Brain microvascular endothelial cell (primary cell): ENCODE data around the gene CCDC157.

Source experiments
- DNase-seq: peaks from one replicate; pipeline ENCODE4 v3.0.0-alpha.2; 2020
- H3K27ac ChIP-seq: fragments of 250-450 bp; sonication (Bioruptor Pico); 2 replicates; pipeline ENCODE4 v1.5.1; 2020; ENCODE audit warnings: mild to moderate bottlenecking, moderate library complexity
- H3K27me3 ChIP-seq: fragments of 250-450 bp; sonication (Bioruptor Pico); replicated peaks from 2 replicates; pipeline ENCODE4 v1.5.1; 2020; ENCODE audit warnings: mild to moderate bottlenecking
- H3K36me3 ChIP-seq: fragments of 250-450 bp; sonication (Bioruptor Pico); replicated peaks from 2 replicates; pipeline ENCODE4 v1.5.1; 2020; ENCODE audit warnings: mild to moderate bottlenecking
- H3K4me3 ChIP-seq: 2 replicates; pipeline ENCODE4 v1.5.1; 2011; ENCODE audit warnings: low read depth, mild to moderate bottlenecking, control low read depth, low read length, moderate library complexity
- in situ Hi-C: cut with HindIII; loops from 2 replicates; pipeline ENCODE4 v1.10.0; 2017; ENCODE audit warnings: low sequenced_read_pairs, low pct_ligation_motif_present
- TF ChIP-seq, protein P1 (sequence below): IDR thresholded peaks from 2 replicates; pipeline ENCODE4 v1.5.1; 2011; ENCODE audit warnings: low read depth, mild to moderate bottlenecking, moderate library complexity, low read length, control low read depth, inconsistent platforms; ENCODE audit errors: missing control alignments

Gene CCDC157

DNA sequence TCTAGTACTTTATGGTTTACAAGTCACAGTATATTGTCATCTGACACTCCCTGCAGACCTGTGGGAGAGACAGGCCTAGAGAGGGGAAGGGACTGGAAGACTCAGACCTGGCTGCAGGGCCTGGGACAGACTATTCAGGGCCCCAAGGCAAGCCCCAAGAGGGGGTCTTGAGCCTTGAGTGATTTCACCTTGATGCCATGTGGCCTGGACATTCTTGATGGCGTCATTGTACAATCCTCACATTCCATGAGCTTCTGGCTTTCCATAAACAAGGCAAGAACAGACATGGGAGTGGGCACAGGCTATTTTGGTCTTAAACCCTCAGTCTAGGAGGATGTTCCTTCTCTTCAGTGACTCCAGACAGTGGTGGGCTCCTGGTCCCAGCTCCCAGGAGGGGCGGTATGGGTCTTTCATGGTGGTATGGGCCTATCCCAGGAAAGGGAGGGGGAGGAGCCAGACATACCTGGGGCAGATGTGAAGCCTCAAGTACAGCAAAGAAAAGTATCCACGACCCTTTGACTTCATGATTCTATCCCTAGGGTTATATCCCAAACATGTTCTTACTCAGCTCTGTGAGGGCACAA lies 28.2 kb upstream of the CCDC157 start:
- H3K36me3 ChIP-seq = peaks cover 19% of the 10 kb centered on the region
- no peak for DNase-seq
- TF ChIP-seq, protein P1, sequence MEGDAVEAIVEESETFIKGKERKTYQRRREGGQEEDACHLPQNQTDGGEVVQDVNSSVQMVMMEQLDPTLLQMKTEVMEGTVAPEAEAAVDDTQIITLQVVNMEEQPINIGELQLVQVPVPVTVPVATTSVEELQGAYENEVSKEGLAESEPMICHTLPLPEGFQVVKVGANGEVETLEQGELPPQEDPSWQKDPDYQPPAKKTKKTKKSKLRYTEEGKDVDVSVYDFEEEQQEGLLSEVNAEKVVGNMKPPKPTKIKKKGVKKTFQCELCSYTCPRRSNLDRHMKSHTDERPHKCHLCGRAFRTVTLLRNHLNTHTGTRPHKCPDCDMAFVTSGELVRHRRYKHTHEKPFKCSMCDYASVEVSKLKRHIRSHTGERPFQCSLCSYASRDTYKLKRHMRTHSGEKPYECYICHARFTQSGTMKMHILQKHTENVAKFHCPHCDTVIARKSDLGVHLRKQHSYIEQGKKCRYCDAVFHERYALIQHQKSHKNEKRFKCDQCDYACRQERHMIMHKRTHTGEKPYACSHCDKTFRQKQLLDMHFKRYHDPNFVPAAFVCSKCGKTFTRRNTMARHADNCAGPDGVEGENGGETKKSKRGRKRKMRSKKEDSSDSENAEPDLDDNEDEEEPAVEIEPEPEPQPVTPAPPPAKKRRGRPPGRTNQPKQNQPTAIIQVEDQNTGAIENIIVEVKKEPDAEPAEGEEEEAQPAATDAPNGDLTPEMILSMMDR = no peak
- no peak overlapping the region for H3K27ac ChIP-seq
- no peak overlapping the region for H3K4me3 ChIP-seq
- no peaks in the 10 kb centered on the region for H3K27me3 ChIP-seq
- in situ Hi-C loops = no loop called here

DNA sequence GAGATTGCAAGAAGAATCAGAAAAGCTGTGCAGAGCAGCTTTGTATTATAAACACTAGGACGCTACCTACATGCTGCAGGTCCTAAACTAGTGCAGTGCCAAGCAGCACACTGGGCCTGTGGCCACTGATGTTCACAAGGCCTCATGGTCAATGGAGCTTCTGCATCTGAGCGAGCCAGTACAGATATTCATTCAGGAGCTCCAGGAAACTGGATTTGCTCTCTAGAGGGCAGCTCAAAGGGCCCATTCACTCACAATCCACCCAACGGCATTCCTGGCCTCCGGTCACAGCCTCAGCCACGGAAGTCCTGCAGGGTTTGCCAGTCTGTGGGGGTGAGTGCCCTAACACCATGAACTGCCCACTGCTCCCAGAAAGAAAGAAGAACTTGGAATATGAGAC lies 24.3 kb upstream of the CCDC157 start:
- peaks cover 57% of the 10 kb centered on the region for H3K36me3 ChIP-seq
- no peak for DNase-seq
- no peaks in the 10 kb centered on the region for H3K27me3 ChIP-seq
- no peak overlapping the region for H3K27ac ChIP-seq
- TF ChIP-seq, protein P1 = no peak
- no peak overlapping the region for H3K4me3 ChIP-seq
- in situ Hi-C loops = no loop called here

DNA sequence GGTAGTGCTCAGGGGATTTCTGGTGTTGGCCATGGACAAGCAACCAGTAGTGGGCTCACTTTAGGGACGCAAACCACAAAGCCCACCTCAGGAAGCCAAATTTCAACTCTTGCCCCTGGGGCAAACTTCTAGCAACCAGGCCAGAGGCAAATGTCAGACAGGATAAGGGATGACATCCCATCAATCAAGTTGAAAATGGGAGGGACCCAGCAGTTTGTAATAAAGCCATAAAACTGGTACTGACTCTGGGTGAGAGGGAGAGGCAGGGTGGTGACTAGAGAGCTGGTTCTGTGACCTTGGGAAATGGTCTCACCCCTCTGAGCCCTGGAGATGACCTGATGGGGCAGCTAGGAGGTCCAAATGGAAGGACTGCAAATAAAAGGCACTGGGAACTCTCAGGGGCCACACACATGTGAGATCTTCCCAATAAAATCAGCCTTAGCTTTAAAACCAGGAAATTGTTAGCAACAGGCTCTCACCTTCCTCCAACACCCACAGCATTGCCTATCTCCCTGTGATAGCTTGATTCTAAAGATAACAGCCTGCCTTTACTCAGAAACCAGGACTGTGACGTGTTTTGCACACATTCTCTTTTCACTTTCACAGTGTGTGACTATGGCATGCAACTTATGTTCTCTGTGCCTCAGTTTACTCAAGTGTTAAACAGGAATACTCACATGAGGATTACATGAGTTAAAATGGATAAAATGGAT lies 23.7 kb upstream of the CCDC157 start:
- TF ChIP-seq, protein P1 = no peak
- in situ Hi-C loops = no loop called here
- Histone ChIP-seq H3K4me3 (no peak overlapping the region), H3K27me3 (no peaks in the 10 kb centered on the region), H3K27ac (no peak overlapping the region), H3K36me3 (peaks cover 63% of the 10 kb centered on the region)
- no peak for DNase-seq

DNA sequence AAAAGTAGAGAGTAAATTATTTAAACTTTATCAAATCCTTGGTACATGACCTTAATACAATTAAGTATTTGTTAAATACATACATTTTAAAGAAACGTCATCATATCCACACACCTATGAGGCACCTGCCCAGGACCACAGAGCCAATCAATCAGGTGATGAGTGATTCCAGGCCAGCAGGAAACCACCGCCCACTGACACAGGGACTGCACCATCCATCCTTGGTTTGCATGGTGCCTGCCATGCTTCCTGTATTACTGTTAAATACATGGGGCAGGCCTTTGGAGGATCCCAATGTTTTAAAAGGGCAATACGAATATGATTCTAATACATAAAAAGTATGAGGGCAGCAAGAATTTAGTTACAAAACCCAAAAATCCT lies 23.1 kb upstream of the CCDC157 start:
- Histone ChIP-seq H3K36me3 (peaks cover 68% of the 10 kb centered on the region), H3K27me3 (no peaks in the 10 kb centered on the region), H3K27ac (no peak overlapping the region), H3K4me3 (no peak overlapping the region)
- no peak for DNase-seq
- in situ Hi-C loops = no loop called here
- TF ChIP-seq, protein P1 = no peak

DNA sequence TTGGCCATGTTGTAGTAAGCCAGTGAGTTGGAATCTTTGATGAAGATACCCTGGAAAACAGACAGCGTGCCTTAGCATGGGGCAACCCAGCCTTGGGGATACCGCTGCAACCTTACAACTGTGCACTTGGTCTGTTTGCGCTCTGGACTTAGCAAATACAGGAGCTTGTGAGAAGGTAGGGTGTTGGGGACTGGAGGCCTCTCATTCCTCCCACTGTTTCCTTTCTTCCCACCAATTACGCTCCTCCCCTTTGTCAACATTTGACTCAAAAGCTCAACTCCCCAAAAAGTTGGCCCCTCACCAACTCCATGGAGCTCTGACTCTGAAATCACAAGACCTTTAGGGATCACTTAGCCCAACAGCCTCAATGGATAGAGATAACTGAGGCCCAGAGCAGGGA lies 22.2 kb upstream of the CCDC157 start:
- in situ Hi-C loops = no loop called here
- TF ChIP-seq, protein P1 = no peak
- Histone ChIP-seq H3K27ac (no peak overlapping the region), H3K27me3 (no peaks in the 10 kb centered on the region), H3K4me3 (no peak overlapping the region), H3K36me3 (peaks cover 78% of the 10 kb centered on the region)
- no peak for DNase-seq
